HG03571 (cell line): ENCODE measurements around the gene TMEM94.
"Not testable (repeated sequence)": the region's sequence is repeated elsewhere in the genome, so short reads cannot be mapped to it uniquely, and the experiment has no call there.

ENCODE experiments used
- ATAC-seq: cut with Tn5 transposase; IDR thresholded peaks from one replicate; pipeline ENCODE4 v1.9.1; 2021; ENCODE audit not compliant: unreplicated experiment

The TMEM94 gene

GRCh38 chr17:75476271-75476671 is 19.8 kb downstream of the TMEM94 start:
- ATAC-seq, result no peak

- ATAC-seq, result no peak
Measured at GRCh38 chr17:75476752-75477489, 20.5 kb downstream of the TMEM94 start.

- ATAC-seq, result not testable (repeated sequence)
Measured at GRCh38 chr17:75477490-75477862, 21.0 kb downstream of the TMEM94 start.

GRCh38 chr17:75478508-75478907 is 22.1 kb downstream of the TMEM94 start:
- no peak for ATAC-seq

DNA sequence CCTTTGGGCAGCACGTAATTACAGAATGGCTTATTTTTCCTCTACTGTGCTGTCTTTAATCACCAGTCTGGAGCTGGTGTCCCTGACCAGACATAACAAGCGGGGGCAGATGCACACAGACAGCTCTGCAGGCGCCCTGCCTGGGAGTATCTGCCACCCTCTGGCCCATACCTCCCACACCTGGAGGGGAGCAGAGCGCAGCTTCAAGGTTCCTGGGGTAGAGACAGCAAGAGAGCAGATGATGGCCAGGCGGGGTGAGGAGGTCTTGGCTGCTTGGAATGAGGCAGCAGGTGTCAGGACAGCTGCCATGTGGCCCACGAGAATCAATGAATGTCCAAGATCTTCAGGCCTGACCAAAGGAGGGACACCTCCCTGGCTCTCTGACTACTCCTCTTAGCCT is 23.8 kb downstream of the TMEM94 start:
- no peak for ATAC-seq

DNA sequence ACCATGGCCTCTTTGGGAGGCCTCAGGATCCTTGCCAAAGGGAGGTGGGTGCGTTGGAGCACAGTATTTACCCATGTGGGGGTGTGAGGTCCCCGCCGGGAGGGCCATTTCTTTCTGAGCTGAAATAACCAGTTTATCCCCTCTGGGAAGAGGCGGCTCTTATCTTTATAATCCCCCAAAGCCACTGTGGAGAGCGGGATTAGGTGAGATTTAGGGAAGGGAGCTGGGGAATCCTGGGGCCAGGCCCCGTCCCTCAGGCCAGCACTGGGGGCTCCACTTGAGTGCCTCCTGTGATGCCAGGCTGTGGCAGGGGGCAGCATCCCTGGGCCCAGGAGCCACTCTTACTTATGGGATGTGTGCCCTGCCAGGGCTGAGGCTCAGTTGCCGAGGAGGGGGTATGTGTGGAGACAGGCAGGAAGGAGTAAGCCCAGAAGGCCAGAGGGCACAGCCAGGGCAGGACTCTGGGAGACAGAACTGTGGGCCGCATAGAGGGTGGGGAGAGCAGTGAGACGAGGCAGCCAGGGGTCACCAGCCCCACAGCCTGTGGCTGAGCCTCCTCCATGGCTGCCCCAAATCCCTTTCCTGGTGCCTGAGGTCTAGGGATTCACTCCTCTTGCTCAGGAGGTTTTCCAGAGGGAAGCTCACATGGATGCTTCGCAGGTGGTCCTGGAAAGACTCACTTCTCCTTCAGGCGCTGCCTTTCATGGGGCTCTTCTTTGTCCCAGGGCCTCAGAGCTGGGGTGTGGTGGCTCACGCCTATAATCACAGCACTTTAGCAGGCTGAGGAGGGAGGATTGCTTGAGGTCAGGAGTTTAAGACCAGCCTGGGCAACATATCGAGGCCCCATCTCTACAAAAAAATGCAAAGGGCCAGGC is 25.0 kb downstream of the TMEM94 start:
- no peak for ATAC-seq

DNA sequence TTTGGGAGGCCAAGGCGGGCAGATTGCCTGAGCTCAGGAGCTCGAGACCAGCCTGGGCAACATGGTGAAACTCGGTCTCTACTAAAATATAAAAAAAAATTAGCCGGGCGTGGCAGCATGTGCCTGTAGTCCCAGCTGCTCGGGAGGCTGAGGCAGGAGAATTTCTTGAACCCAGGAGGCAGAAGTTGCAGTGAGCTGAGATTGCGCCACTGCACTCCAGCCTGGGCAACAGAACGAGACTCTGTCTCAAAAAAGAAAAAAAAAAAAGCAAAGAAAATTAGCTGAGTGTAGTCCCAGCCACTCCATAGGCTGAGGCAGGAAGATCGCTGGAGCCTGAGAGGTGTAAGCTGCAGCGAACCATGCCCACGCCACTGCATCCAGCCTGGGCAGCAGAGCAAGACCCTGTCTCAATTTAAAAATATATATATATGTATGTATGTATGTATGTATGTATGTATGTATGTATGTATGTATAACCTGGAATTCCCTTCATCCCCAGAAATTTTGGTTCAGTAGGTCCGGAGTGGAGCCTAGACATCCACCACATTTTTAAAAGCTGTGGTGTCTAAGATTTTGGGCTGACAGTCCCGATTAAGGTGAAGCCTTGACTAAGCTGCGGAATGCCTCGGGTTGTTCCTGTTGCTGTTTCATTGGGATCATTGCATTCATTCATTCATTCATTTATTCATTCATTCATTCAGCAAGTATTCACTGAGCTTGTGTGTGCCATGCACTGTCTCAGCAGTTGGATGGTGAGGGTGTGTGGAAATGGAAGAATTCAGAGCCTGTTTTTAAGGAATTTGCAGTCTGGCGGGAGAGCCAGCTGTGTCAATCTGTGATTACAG is 25.9 kb downstream of the TMEM94 start:
- no peak for ATAC-seq

DNA sequence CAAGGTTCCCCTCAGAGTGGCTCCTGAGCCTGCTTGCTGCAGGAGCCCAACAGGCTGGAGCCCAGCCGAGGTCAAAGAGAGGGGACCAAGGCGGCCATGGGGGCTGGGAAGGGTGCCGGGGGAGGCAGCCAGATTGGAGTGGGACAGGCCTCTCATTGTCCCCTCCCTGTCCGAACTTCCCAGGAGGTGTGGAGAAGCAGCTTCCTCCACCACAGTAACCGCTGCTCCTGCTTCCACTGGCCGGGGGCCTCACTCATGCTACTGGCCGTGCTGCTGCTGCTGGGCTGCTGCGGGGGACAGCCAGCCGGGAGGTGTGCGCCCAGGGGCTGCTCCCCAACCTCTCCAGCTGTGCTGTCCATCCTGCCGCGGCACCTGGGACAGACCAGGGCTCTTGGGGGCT is 29.3 kb downstream of the TMEM94 start:
- no peak for ATAC-seq

DNA sequence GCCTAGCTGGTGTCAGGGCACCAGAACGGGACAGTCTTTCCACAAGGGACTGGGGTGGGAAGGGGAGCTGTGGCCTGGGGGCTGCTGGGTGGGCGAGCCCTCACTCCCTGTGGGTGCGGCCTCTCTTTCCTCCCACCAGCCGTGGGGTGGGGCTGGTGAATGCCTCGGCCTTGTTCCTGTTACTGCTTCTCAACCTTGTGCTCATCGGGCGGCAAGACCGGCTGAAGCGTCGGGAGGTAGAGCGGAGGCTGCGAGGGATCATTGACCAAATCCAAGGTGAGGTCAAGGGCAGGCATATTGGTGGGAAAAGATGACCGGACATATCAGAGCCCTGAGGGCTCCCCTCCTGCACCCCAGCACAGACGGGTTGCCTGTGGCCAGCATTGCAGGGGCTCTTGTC is 29.7 kb downstream of the TMEM94 start:
- no peak for ATAC-seq

- no peak for ATAC-seq
Measured at GRCh38 chr17:75486951-75487350, 30.5 kb downstream of the TMEM94 start.

GRCh38 chr17:75487351-75488070 is 31.1 kb downstream of the TMEM94 start:
- ATAC-seq, result no peak

GRCh38 chr17:75488693-75489510 is 32.5 kb downstream of the TMEM94 start:
- ATAC-seq, result no peak

DNA sequence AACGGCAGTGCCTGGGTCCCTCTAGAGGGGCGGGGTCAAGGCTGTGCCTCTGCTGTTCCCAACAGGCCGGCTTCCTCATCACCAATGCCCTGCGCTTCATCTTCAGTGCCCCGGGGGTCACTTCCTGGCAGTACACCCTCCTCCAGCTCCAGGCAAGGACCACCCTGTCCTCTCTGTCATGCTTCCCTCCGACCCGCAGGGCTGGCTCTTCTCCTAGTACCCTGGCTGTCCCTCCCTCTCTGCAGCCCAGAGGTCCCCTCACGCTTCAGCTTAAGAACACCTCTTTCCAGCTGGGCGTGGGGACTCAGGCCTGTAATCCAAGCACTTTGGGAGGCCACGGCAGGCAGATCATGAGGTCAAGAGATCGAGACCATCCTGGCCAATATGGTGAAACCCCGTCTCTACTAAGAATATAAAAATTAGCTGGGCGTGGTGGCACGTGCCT is 33.1 kb downstream of the TMEM94 start:
- ATAC-seq, result no peak

- ATAC-seq, result no peak
Measured at GRCh38 chr17:75490173-75490743, 33.8 kb downstream of the TMEM94 start.

DNA sequence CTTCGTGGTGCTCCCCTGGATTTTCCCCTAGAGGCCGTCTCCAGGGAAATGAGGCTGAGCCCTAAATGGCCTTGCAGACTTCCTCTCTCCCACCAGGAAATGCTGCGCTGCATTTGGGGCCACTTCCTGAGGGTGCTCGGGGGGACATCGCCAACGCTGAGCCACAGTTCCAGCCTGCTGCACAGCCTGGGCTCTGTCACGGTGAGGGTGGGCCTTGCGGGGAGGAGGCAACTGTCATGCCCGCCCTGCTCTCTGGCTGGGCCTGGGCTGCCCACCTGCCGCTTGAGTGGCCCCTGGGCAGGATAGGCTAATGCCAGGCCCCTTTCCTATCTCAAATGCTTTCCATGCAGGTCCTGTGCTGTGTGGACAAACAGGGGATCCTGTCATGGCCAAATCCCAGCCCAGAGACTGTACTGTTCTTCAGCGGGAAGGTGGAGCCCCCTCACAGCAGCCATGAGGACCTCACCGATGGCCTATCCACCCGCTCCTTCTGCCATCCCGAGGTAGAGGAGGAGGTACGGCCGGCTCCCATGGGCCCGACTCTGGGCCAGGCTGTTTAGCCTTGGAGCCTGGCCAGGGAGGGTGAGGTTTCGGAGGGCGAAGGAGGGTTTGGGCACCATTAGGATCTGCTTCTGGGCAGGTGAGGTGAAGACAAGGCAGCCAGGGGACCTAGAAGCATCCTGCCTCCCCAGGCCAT is 34.7 kb downstream of the TMEM94 start:
- no peak for ATAC-seq

GRCh38 chr17:75491680-75492079 is 35.2 kb downstream of the TMEM94 start:
- ATAC-seq, result no peak

- no peak for ATAC-seq
Measured at GRCh38 chr17:75492555-75493168, 36.2 kb downstream of the TMEM94 start.

GRCh38 chr17:75493476-75494129 is 37.2 kb downstream of the TMEM94 start:
- no peak for ATAC-seq
